Stimulated activated CD8-positive, alpha-beta memory T cell treated with anti-CD3 and anti-CD28 coated beads, Interleukin-12 subunit alpha, Interleukin-12 subunit beta, amount 100 ng/mL, for 4 hours (primary cell): Measurements from ENCODE around the gene SAPCD2.
A peak's percentile ranks its signal among the peaks of the same experiment; 100 is the strongest.

Experiments used
- DNase-seq: peaks from one replicate; pipeline ENCODE4 v3.0.0-alpha.2; 2020; ENCODE audit warnings: low read depth

Gene SAPCD2

DNA sequence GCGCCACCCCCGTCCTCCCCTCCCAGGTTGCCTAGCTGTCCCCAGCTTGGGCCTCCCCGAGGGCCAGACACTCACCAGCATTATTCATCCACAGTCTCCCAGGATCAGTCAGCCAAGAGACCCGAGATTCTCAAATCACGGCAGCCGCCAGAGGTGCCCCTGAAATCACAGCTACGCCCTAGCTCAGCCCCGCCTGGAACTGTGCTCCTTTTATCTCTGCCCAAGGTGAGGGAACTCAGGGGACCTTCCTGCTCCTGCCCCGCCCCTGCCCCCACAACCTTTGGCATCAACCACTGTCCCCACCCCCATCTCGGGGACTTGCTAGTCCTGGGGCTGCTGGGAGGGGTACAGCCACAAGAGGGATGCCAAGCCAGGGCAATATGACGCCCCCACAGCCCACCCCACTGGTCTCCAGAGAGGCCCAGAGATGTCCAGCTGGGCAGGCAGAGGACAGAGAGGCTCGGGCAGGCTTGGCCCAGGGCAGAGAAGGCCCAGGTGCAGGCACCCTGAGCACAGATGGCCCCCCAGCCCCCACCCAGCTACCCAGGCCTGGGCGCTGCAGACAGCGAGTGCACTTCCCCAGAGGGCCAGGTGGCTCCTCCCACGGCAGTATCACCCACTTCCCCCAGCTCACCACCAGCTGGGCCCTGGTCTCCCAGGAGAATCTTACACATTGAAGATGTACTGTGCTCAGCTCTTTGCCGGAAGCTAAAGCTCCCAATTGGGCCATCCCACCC is 38.3 kb downstream of the SAPCD2 start, which contains the start of gene FUT7:
Gene FUT7, minus strand, starts transcription at position 185 of the 737 bp plus-strand sequence. Its CDS starts 97 bp downstream, at position 88.
- DNase-seq = no peak

DNA sequence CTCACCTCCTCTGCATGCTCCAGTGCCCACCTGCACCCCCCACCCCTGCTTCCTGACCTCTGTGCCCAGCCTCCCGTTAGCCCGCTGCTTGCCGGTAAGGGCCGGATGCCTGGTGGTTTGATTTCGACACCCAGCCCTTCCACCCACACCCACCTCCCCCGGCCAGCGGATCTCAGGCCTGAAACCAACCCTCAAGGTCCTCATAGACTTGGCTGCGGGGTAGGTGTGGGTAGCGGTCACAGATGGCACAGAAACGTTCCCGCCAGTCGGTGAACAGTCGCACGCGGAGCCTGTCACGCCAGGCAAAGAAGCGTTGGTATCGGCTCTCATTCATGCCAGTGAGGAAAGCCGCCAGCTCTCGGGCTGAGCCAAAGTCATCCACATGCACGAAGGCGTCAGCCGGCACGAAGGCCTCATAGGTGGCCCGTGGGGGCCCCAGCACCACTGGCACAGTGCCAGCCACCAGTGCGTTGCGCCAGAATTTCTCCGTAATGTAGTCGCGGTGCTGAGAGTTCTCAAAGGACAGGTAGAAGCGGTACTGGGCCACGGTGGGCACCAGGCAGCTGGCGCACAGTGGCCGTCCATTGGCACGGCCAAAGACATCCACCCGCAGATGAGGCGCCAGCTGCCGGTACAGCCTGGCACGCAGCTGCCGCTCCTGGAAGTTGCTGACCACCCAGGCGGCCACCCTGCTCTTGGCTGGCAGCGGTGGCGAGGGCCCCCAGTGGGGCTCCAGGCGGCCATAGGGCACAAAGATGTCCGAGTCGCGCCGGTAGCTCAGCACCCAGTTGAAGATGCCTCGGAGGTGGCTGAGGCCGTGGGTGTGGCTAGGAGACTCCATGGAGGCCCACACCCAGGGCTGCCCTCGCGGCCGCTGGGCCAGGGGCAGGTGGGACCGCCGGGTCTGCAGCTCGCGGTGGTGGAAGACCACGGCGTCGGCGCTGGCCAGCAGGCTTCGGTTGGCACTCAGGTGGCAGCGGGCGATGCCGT is 39.5 kb downstream of the SAPCD2 start:
- DNase-seq = no peak

- DNase-seq = no peak
Observed at GRCh38 chr9:137030006-137030405, 40.4 kb downstream of the SAPCD2 start.

GRCh38 chr9:137029058-137029936 is 41.1 kb downstream of the SAPCD2 start:
- DNase-seq = peak; percentile 48

DNA sequence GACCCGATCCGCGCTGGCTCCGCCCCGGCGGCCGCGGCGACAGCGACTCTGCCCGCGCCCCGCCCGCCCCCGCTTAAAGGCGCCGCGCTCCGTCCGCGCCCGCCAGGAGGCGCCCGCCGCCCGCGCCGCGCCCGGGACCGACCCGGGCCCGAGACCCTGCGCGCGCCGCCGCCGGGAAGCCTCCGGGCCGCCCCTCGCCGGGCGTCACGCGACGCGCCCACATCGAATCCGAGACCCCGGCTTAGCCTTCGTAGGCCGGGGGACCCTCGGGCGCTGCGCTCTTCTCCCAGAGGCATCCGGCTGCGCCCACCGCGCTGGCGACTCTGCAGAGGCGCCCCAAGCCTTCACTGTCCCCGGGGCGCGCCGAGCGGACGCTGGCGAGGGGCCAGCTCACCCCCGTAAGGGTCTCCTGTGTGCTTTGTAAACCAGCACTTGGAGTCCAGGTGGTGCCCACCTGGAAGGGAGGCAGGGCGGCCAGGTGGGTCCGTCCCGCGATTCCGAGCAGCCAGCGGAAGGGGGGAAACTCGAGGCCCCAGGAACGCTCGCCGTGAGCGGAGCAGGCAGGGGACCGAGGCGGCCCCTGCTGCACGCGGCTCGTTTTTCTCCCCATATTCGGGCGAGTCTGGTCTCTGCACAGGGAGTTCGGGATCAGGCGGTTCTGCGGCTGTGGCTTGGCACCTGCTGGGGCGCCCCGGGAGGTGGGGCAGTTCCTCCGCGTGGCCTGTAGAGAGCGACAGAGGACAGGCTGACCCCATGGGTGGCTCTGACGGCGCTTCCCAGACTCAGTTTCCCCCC is 41.9 kb downstream of the SAPCD2 start:
- peak; percentile 49 for DNase-seq

- DNase-seq = no peak
Observed at GRCh38 chr9:137027369-137028262, 42.7 kb downstream of the SAPCD2 start, which contains the start of gene ABCA2. ABCA2 (minus strand) TSS chr9:137028237; CDS start chr9:137028140, 97 bp downstream.

- no peak for DNase-seq
Observed at GRCh38 chr9:137026828-137027227, 43.5 kb downstream of the SAPCD2 start.

- DNase-seq = no peak
Observed at GRCh38 chr9:137026384-137026783, 44.0 kb downstream of the SAPCD2 start.

DNA sequence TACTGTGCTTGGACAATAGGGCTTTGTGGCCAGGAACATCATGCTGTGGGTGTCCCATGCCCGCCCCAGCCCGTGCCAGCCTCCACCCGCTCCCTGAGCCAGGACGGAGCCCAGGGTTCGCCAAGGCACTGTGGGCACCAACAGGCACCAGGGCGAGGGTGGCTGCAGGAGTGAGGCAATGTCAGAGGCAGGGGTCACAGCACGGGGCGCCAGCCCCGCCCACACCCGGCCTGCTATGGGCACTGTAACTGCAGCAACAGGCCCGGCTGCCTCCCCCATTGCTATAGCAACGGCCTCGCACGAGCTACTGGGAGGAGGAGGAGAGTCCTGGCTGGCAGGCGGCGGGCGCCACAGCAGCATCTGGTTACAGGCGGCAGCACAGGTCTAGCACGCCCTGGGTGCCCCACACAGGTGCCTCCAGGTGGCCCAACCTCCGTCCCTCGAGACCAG is 44.8 kb downstream of the SAPCD2 start:
- DNase-seq = no peak

DNA sequence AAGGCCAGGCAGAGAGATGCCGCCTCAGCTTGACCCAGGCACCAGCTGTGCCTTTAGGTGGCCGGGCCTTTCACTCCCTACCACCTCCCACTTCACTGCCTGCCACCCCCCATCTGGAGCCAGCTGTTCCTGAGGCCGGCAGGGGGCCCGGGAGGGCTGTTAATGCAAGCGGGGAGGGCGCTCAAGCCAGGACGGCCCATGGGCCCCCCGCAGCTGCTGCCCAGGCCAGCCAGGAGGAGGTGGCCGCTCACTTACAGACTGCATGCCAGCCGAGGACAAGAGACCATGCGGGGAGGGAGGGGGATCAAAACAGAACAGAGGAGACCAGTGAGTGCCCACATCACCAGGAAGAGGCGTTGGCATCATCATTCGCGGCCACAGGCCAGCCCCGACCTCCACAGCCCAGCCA is 46.8 kb downstream of the SAPCD2 start:
- no peak for DNase-seq

GRCh38 chr9:137023157-137023556 is 47.2 kb downstream of the SAPCD2 start:
- no peak for DNase-seq

GRCh38 chr9:137022662-137023008 is 47.7 kb downstream of the SAPCD2 start:
- no peak for DNase-seq

DNA sequence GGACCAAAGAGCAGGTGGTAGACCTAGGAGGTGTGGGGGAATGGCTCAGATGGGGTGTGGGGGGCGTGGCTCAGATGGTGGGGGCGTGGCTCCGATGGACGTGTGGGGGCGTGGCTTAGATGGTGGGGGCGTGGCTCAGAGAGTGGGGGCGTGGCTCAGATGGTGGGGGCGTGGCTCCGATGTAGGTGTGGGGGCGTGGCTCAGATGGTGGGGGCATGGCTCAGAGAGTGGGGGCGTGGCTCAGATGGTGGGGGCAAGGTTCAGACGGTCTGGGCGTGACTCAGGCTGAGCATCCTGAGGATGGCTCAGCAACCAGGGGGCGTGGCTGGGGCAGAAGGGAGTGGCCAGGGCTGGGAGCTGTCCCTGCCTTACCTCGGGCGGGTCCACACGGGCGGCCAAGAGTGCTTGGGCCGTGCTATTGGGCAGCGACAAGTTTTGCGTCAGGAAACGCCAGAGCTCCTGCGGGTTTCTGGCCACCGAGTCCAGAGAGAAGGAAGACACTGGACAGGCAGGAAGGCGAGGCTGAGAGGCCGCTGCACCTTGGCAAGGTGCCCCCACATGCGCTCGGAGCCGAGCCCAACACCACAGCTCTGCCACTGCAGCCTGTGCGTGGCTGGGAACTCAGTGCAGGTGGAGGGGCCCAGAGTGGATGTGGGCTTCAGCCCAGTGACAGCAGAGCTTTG is 48.2 kb downstream of the SAPCD2 start:
- peak; percentile 40 for DNase-seq

- no peak for DNase-seq
Observed at GRCh38 chr9:137021568-137021978, 48.8 kb downstream of the SAPCD2 start.

DNA sequence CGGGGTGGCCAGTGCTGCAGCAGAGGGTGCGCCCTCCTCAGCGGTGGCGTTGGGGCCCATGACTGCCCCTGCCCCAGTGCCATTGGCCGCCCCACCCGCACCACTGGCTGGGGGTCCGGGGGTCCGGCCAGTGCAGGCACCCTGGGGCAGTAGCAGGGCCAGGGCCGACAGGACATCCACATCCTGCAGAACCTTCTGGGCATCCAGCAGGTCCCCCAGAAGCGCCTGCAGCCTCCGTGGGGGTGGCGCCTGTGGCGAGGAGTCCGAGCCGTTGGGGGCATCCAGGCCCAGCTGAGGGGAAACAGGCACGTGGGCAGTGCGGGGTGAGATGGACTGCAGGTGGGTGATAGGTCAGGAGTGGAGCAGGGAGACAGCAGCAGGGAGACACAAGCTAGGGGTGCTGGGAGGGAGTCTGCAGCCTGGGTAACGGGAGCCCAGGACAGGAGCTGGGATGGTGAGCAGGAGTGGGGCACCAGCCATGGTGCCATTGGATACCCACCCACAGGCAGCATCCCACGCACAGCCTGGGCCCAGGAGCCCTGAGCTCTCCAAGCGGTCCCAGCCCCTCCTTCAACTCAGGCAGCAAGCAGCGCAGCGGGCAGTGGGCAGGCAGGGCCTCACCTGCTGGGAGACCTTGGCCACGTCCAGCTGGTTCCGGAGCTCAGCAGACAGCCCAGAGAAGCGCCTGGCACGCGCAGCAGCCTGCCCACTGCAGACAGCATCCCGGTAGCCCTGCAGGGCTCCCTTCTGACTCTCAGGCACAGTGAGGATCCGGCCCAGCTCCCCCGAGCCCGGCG is 49.4 kb downstream of the SAPCD2 start:
- no peak for DNase-seq

- no peak for DNase-seq
Observed at GRCh38 chr9:137019891-137020683, 50.3 kb downstream of the SAPCD2 start.

- DNase-seq = no peak
Observed at GRCh38 chr9:137018761-137019559, 51.4 kb downstream of the SAPCD2 start.
